Gastroesophageal sphincter (tissue), 3 donors: Measurements from ENCODE around the gene DUSP5.

Experiments used
- CTCF ChIP-seq, 4 experiments: fragments of 200-600 bp in 2 of 4; fragments of 450-650 bp in 2 of 4; sonication (generic) in 1 of 4; IDR thresholded peaks; one replicate each; pipeline ENCODE4 v1.5.1; 2017 to 2019; ENCODE audit warnings: antibody characterized with exemption in 4 of 4, mild to moderate bottlenecking in 2 of 4, moderate library complexity in 2 of 4
- POLR2A ChIP-seq, 2 donors: fragments of 450-650 bp; IDR thresholded peaks; one replicate each; pipeline ENCODE4 v1.6.1; 2017; ENCODE audit warnings: antibody characterized with exemption in 2 of 2, mild to moderate bottlenecking in 2 of 2, moderate library complexity in 1 of 2
- POLR2AphosphoS5 ChIP-seq: sonication (generic); formaldehyde crosslinking; IDR thresholded peaks from one replicate; pipeline ENCODE4 v1.6.1; 2017; ENCODE audit warnings: antibody characterized with exemption

GRCh38 chr10:110461088-110461487, 36.6 kb upstream of the DUSP5 start:
- TF ChIP-seq POLR2A (IDR thresholded peaks at IDR 0.05) (no peak), CTCF (IDR thresholded peaks at IDR 0.05) (no peak), POLR2AphosphoS5 (no peak)
